Measurements from ENCODE around the gene MED17.

The MED17 gene

GRCh38 chr11:93821617-93822016 is 37.5 kb downstream of the MED17 start:
- Histone ChIP-seq H3K36me3 (ENCODE audit: insufficient read depth, low read depth, low read length) (no peaks in the 10 kb centered on the region), H3K9me3 (ENCODE audit: insufficient read depth, low read depth, low read length) (no peaks in the 10 kb centered on the region), H3K9ac (ENCODE audit: low read depth, low read length) (no peak overlapping the region), H3K4me3 (ENCODE audit: low read length) (no peak overlapping the region), H3K27ac (ENCODE audit: low read length) (no peak overlapping the region), H3K4me1 (ENCODE audit: insufficient read depth, low read length) (peaks cover 9% of the 10 kb centered on the region), H3K27me3 (ENCODE audit: insufficient read depth, low read length) (no peaks in the 10 kb centered on the region)

GRCh38 chr11:93822359-93822758 is 38.3 kb downstream of the MED17 start:
- no peaks in the 10 kb centered on the region for H3K9me3 ChIP-seq (ENCODE audit: insufficient read depth, low read depth, low read length)

GRCh38 chr11:93823210-93823609 is 39.1 kb downstream of the MED17 start:
- Histone ChIP-seq H3K27me3 (ENCODE audit: insufficient read depth, low read length) (no peaks in the 10 kb centered on the region), H3K4me1 (ENCODE audit: insufficient read depth, low read length) (peaks cover 9% of the 10 kb centered on the region), H3K9ac (ENCODE audit: low read depth, low read length) (no peak overlapping the region), H3K4me3 (ENCODE audit: low read length) (no peak overlapping the region), H3K36me3 (ENCODE audit: insufficient read depth, low read depth, low read length) (no peaks in the 10 kb centered on the region), H3K9me3 (ENCODE audit: insufficient read depth, low read depth, low read length) (no peaks in the 10 kb centered on the region), H3K27ac (ENCODE audit: low read length) (no peak overlapping the region)

More at GRCh38 chr11:93822359-93822758, 38.3 kb downstream of the MED17 start:
- no peak overlapping the region for H3K27ac ChIP-seq (ENCODE audit: low read length)
- H3K36me3 ChIP-seq (ENCODE audit: insufficient read depth, low read depth, low read length), result no peaks in the 10 kb centered on the region
- no peak overlapping the region for H3K4me3 ChIP-seq (ENCODE audit: low read length)
- no peak overlapping the region for H3K9ac ChIP-seq (ENCODE audit: low read depth, low read length)
- H3K4me1 ChIP-seq (ENCODE audit: insufficient read depth, low read length), result peaks cover 9% of the 10 kb centered on the region
- H3K27me3 ChIP-seq (ENCODE audit: insufficient read depth, low read length), result no peaks in the 10 kb centered on the region

GRCh38 chr11:93827363-93827762 is 43.3 kb downstream of the MED17 start:
- no peak overlapping the region for H3K4me3 ChIP-seq (ENCODE audit: low read length)
- no peaks in the 10 kb centered on the region for H3K4me1 ChIP-seq (ENCODE audit: insufficient read depth, low read length)
- no peak overlapping the region for H3K9ac ChIP-seq (ENCODE audit: low read depth, low read length)
- no peaks in the 10 kb centered on the region for H3K27me3 ChIP-seq (ENCODE audit: insufficient read depth, low read length)
- H3K9me3 ChIP-seq (ENCODE audit: insufficient read depth, low read depth, low read length), result no peaks in the 10 kb centered on the region
- H3K36me3 ChIP-seq (ENCODE audit: insufficient read depth, low read depth, low read length), result no peaks in the 10 kb centered on the region
- no peak overlapping the region for H3K27ac ChIP-seq (ENCODE audit: low read length)

- H3K27me3 ChIP-seq (ENCODE audit: insufficient read depth, low read length), result no peaks in the 10 kb centered on the region
- H3K9ac ChIP-seq (ENCODE audit: low read depth, low read length), result no peak overlapping the region
- H3K36me3 ChIP-seq (ENCODE audit: insufficient read depth, low read depth, low read length), result no peaks in the 10 kb centered on the region
- no peaks in the 10 kb centered on the region for H3K4me1 ChIP-seq (ENCODE audit: insufficient read depth, low read length)
- no peak overlapping the region for H3K4me3 ChIP-seq (ENCODE audit: low read length)
- H3K9me3 ChIP-seq (ENCODE audit: insufficient read depth, low read depth, low read length), result no peaks in the 10 kb centered on the region
- no peak overlapping the region for H3K27ac ChIP-seq (ENCODE audit: low read length)
Observed at GRCh38 chr11:93829598-93829997, 45.5 kb downstream of the MED17 start.

GRCh38 chr11:93831343-93832127 is 47.5 kb downstream of the MED17 start:
- Histone ChIP-seq H3K36me3 (ENCODE audit: insufficient read depth, low read depth, low read length) (no peaks in the 10 kb centered on the region), H3K9me3 (ENCODE audit: insufficient read depth, low read depth, low read length) (no peaks in the 10 kb centered on the region), H3K27ac (ENCODE audit: low read length) (no peak overlapping the region)

GRCh38 chr11:93832780-93833179 is 48.7 kb downstream of the MED17 start:
- Histone ChIP-seq H3K9me3 (ENCODE audit: insufficient read depth, low read depth, low read length) (no peaks in the 10 kb centered on the region), H3K36me3 (ENCODE audit: insufficient read depth, low read depth, low read length) (no peaks in the 10 kb centered on the region), H3K4me1 (ENCODE audit: insufficient read depth, low read length) (no peaks in the 10 kb centered on the region), H3K27me3 (ENCODE audit: insufficient read depth, low read length) (no peaks in the 10 kb centered on the region), H3K4me3 (ENCODE audit: low read length) (no peak overlapping the region), H3K9ac (ENCODE audit: low read depth, low read length) (no peak overlapping the region), H3K27ac (ENCODE audit: low read length) (no peak overlapping the region)

More at GRCh38 chr11:93831343-93832127, 47.5 kb downstream of the MED17 start:
- no peaks in the 10 kb centered on the region for H3K27me3 ChIP-seq (ENCODE audit: insufficient read depth, low read length)
- no peak overlapping the region for H3K4me3 ChIP-seq (ENCODE audit: low read length)
- H3K4me1 ChIP-seq (ENCODE audit: insufficient read depth, low read length), result no peaks in the 10 kb centered on the region
- H3K9ac ChIP-seq (ENCODE audit: low read depth, low read length), result no peak overlapping the region

- Histone ChIP-seq H3K27me3 (ENCODE audit: insufficient read depth, low read length) (no peaks in the 10 kb centered on the region), H3K9me3 (ENCODE audit: insufficient read depth, low read depth, low read length) (no peaks in the 10 kb centered on the region), H3K4me3 (ENCODE audit: low read length) (no peak overlapping the region), H3K27ac (ENCODE audit: low read length) (no peak overlapping the region), H3K4me1 (ENCODE audit: insufficient read depth, low read length) (no peaks in the 10 kb centered on the region), H3K9ac (ENCODE audit: low read depth, low read length) (no peak overlapping the region), H3K36me3 (ENCODE audit: insufficient read depth, low read depth, low read length) (no peaks in the 10 kb centered on the region)
Observed at GRCh38 chr11:93838967-93839366, 54.9 kb downstream of the MED17 start.

- Histone ChIP-seq H3K27ac (ENCODE audit: low read length) (no peak overlapping the region), H3K36me3 (ENCODE audit: insufficient read depth, low read depth, low read length) (no peaks in the 10 kb centered on the region), H3K9ac (ENCODE audit: low read depth, low read length) (no peak overlapping the region), H3K4me3 (ENCODE audit: low read length) (no peak overlapping the region), H3K4me1 (ENCODE audit: insufficient read depth, low read length) (no peaks in the 10 kb centered on the region), H3K9me3 (ENCODE audit: insufficient read depth, low read depth, low read length) (no peaks in the 10 kb centered on the region), H3K27me3 (ENCODE audit: insufficient read depth, low read length) (no peaks in the 10 kb centered on the region)
Observed at GRCh38 chr11:93840180-93840579, 56.1 kb downstream of the MED17 start.

GRCh38 chr11:93840981-93841380 is 56.9 kb downstream of the MED17 start:
- Histone ChIP-seq H3K4me1 (ENCODE audit: insufficient read depth, low read length) (no peaks in the 10 kb centered on the region), H3K4me3 (ENCODE audit: low read length) (no peak overlapping the region), H3K36me3 (ENCODE audit: insufficient read depth, low read depth, low read length) (no peaks in the 10 kb centered on the region), H3K27ac (ENCODE audit: low read length) (no peak overlapping the region), H3K9ac (ENCODE audit: low read depth, low read length) (no peak overlapping the region), H3K9me3 (ENCODE audit: insufficient read depth, low read depth, low read length) (no peaks in the 10 kb centered on the region), H3K27me3 (ENCODE audit: insufficient read depth, low read length) (no peaks in the 10 kb centered on the region)

GRCh38 chr11:93841446-93841845 is 57.4 kb downstream of the MED17 start:
- Histone ChIP-seq H3K27ac (ENCODE audit: low read length) (no peak overlapping the region), H3K36me3 (ENCODE audit: insufficient read depth, low read depth, low read length) (no peaks in the 10 kb centered on the region), H3K4me3 (ENCODE audit: low read length) (no peak overlapping the region), H3K4me1 (ENCODE audit: insufficient read depth, low read length) (no peaks in the 10 kb centered on the region), H3K9me3 (ENCODE audit: insufficient read depth, low read depth, low read length) (no peaks in the 10 kb centered on the region), H3K9ac (ENCODE audit: low read depth, low read length) (no peak overlapping the region), H3K27me3 (ENCODE audit: insufficient read depth, low read length) (no peaks in the 10 kb centered on the region)

- H3K27me3 ChIP-seq (ENCODE audit: insufficient read depth, low read length), result no peaks in the 10 kb centered on the region
- no peaks in the 10 kb centered on the region for H3K4me1 ChIP-seq (ENCODE audit: insufficient read depth, low read length)
- H3K9me3 ChIP-seq (ENCODE audit: insufficient read depth, low read depth, low read length), result no peaks in the 10 kb centered on the region
- no peak overlapping the region for H3K9ac ChIP-seq (ENCODE audit: low read depth, low read length)
- H3K4me3 ChIP-seq (ENCODE audit: low read length), result no peak overlapping the region
- no peak overlapping the region for H3K27ac ChIP-seq (ENCODE audit: low read length)
- no peaks in the 10 kb centered on the region for H3K36me3 ChIP-seq (ENCODE audit: insufficient read depth, low read depth, low read length)
Observed at GRCh38 chr11:93842034-93842433, 58.0 kb downstream of the MED17 start.

Data from iPS-20b (cell line).